ENCODE results near the gene BMP8A.
"Not testable (repeated sequence)": the region's sequence is repeated elsewhere in the genome, so short reads cannot be mapped to it uniquely, and the experiment has no call there.

Gene BMP8A

DNA sequence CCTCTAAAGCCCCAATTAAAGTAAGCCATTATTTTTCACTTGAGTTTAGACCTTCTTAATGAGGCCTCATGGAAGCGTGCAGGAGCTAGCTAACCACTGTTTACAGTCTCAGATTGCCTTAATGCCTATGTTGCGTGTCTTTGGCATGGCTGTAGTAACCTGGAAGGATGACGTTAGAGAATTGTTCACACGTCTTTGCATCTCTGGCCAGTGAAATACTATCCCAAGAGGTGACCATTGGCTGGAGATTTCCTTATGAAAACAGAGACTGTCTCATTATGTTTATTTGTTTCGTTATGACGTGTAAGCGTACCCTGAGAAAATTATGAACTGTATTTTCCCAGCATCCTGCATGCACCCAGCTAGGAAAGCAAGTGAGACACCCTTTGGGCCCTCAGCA is 18.6 kb upstream of the BMP8A start:
- no peaks in the 10 kb centered on the region for H3K79me2 ChIP-seq (ENCODE audit: insufficient read depth, low read length)
- no peaks in the 10 kb centered on the region for H3K9me3 ChIP-seq (ENCODE audit: insufficient read depth, low read length, severe bottlenecking)
- no peaks in the 10 kb centered on the region for H3K4me1 ChIP-seq (ENCODE audit: insufficient read depth, low read length)
- no peak overlapping the region for H3K4me2 ChIP-seq (ENCODE audit: insufficient read depth, low read length)
- ATAC-seq (ENCODE audit: insufficient read depth, low read depth) (no peak), DNase-seq (no peak)
- peaks cover 73% of the 10 kb centered on the region for H3K36me3 ChIP-seq (ENCODE audit: insufficient read depth, low read length)
- H4K20me1 ChIP-seq (ENCODE audit: insufficient read depth, low read length): no peaks in the 10 kb centered on the region
- no peak for TF ChIP-seq CTCF (IDR thresholded peaks at IDR 0.05; ENCODE audit: borderline replicate concordance, extremely low read depth, low read length, poor library complexity, severe bottlenecking)
- no peak for TF ChIP-seq EZH2 (IDR thresholded peaks at IDR 0.05; ENCODE audit: borderline replicate concordance, low read depth, low read length, severe bottlenecking)
- H3K27me3 ChIP-seq (ENCODE audit: insufficient read depth, low read length, poor library complexity): no peaks in the 10 kb centered on the region
- no peak overlapping the region for H3K9ac ChIP-seq (ENCODE audit: low read depth, low read length)
- H3K4me3 ChIP-seq (ENCODE audit: low read depth in 1 of 2, low read length in 2 of 2): no peak overlapping the region
- H2AFZ ChIP-seq (ENCODE audit: low read depth, low read length): no peak overlapping the region
- H3K27ac ChIP-seq (ENCODE audit: low read length): no peak overlapping the region

- ATAC-seq (ENCODE audit: insufficient read depth, low read depth) (no peak), DNase-seq (no peak)
- H3K27me3 ChIP-seq (ENCODE audit: insufficient read depth, low read length, poor library complexity): no peaks in the 10 kb centered on the region
- H4K20me1 ChIP-seq (ENCODE audit: insufficient read depth, low read length): no peaks in the 10 kb centered on the region
- peaks cover 68% of the 10 kb centered on the region for H3K36me3 ChIP-seq (ENCODE audit: insufficient read depth, low read length)
- no peaks in the 10 kb centered on the region for H3K4me1 ChIP-seq (ENCODE audit: insufficient read depth, low read length)
- H3K9ac ChIP-seq (ENCODE audit: low read depth, low read length): no peak overlapping the region
- H3K9me3 ChIP-seq (ENCODE audit: insufficient read depth, low read length, severe bottlenecking): no peaks in the 10 kb centered on the region
- no peak overlapping the region for H3K27ac ChIP-seq (ENCODE audit: low read length)
- H3K4me3 ChIP-seq (ENCODE audit: low read depth in 1 of 2, low read length in 2 of 2): no peak overlapping the region
- no peak overlapping the region for H3K4me2 ChIP-seq (ENCODE audit: insufficient read depth, low read length)
- H2AFZ ChIP-seq (ENCODE audit: low read depth, low read length): no peak overlapping the region
- TF ChIP-seq EZH2 (IDR thresholded peaks at IDR 0.05; ENCODE audit: borderline replicate concordance, low read depth, low read length, severe bottlenecking) (no peak), CTCF (IDR thresholded peaks at IDR 0.05; ENCODE audit: borderline replicate concordance, extremely low read depth, low read length, poor library complexity, severe bottlenecking) (no peak)
- no peaks in the 10 kb centered on the region for H3K79me2 ChIP-seq (ENCODE audit: insufficient read depth, low read length)
These were observed 18.1 kb upstream of the BMP8A start for GRCh38 chr1:39473324-39473723.

DNA sequence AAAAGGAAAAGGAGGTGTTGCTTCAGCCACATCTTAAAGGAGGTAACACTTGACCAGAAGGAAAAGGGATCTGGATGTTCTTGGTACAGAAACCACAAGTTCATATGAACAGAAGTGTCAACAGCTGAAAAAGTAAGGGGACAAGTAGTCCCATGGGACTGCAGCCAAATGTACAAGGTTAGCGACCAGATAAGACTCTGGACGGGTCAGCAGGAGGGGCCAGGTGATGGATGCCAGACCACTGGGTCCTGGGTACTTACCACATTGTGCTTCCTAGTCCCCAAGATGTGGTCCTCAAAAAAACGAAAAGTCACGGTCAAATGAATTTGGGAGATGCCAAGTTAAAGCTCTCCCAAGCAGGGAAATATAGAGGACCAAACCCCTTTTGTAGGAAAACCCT is 16.6 kb upstream of the BMP8A start:
- Histone ChIP-seq H3K79me2 (ENCODE audit: insufficient read depth, low read length) (no peaks in the 10 kb centered on the region), H3K27ac (ENCODE audit: low read length) (no peak overlapping the region), H2AFZ (ENCODE audit: low read depth, low read length) (no peak overlapping the region), H3K4me2 (ENCODE audit: insufficient read depth, low read length) (no peak overlapping the region), H3K4me3 (ENCODE audit: low read depth in 1 of 2, low read length in 2 of 2) (no peak overlapping the region), H3K9me3 (ENCODE audit: insufficient read depth, low read length, severe bottlenecking) (no peaks in the 10 kb centered on the region), H3K4me1 (ENCODE audit: insufficient read depth, low read length) (no peaks in the 10 kb centered on the region), H4K20me1 (ENCODE audit: insufficient read depth, low read length) (no peaks in the 10 kb centered on the region), H3K9ac (ENCODE audit: low read depth, low read length) (no peak overlapping the region), H3K27me3 (ENCODE audit: insufficient read depth, low read length, poor library complexity) (no peaks in the 10 kb centered on the region), H3K36me3 (ENCODE audit: insufficient read depth, low read length) (peaks cover 62% of the 10 kb centered on the region)
- no peak for DNase-seq
- no peak for ATAC-seq (ENCODE audit: insufficient read depth, low read depth)
- no peak for TF ChIP-seq EZH2 (IDR thresholded peaks at IDR 0.05; ENCODE audit: borderline replicate concordance, low read depth, low read length, severe bottlenecking)
- TF ChIP-seq CTCF (IDR thresholded peaks at IDR 0.05; ENCODE audit: borderline replicate concordance, extremely low read depth, low read length, poor library complexity, severe bottlenecking): no peak

GRCh38 chr1:39475551-39475950 is 15.9 kb upstream of the BMP8A start:
- not testable (repeated sequence) for H2AFZ ChIP-seq (ENCODE audit: low read depth, low read length); H3K9me3 ChIP-seq (ENCODE audit: insufficient read depth, low read length, severe bottlenecking); DNase-seq; H3K27ac ChIP-seq (ENCODE audit: low read length); H3K27me3 ChIP-seq (ENCODE audit: insufficient read depth, low read length, poor library complexity); H4K20me1 ChIP-seq (ENCODE audit: insufficient read depth, low read length); H3K79me2 ChIP-seq (ENCODE audit: insufficient read depth, low read length); H3K4me2 ChIP-seq (ENCODE audit: insufficient read depth, low read length); H3K4me1 ChIP-seq (ENCODE audit: insufficient read depth, low read length); H3K4me3 ChIP-seq (ENCODE audit: low read depth in 1 of 2, low read length in 2 of 2); H3K9ac ChIP-seq (ENCODE audit: low read depth, low read length); ATAC-seq (ENCODE audit: insufficient read depth, low read depth)
- H3K36me3 ChIP-seq (ENCODE audit: insufficient read depth, low read length): peaks cover 62% of the 10 kb centered on the region

All from DND-41 (cell line).